PC-9 (cell line): Measurements from ENCODE around the gene TSEN34. TPM values are rescaled to one million over a fixed set of nuclear protein-coding genes. Genes with fewer than 3 reads are reported as not detected.

Experiments used
- BruUV-seq: library from RNA; stranded (reverse); fragments of 400-500 nt; replicated peaks from 2 replicates; lab custom pipeline; 2021; lab: Mats Ljungman, UMichigan
- CTCF ChIA-PET: fragments of 300-600 bp; sonication (Branson Sonifier 250); formaldehyde crosslinking; loops from one replicate; lab custom pipeline; 2022; ENCODE audit warnings: antibody characterized with exemption; lab: Charles Lee
- POLR2A ChIA-PET: fragments of 300-600 bp; sonication (Branson Sonifier 250); formaldehyde crosslinking; loops from one replicate; lab custom pipeline; 2022; ENCODE audit warnings: antibody characterized with exemption; ENCODE audit not compliant: unreplicated experiment; lab: Charles Lee
- DNase-seq, 2 experiments: peaks; one replicate each; pipeline versions ENCODE4 v3.0.0 to v3.0.0-alpha.2; 2015 to 2022; ENCODE audit warnings: mixed read lengths in 1 of 2
- H2AFZ ChIP-seq: fragments of 200-600 bp; sonication (generic); 2 replicates; pipeline ENCODE4 v1.8.1; 2017; ENCODE audit warnings: antibody characterized with exemption
- H3F3A ChIP-seq: fragments of 200-600 bp; sonication (generic); 2 replicates; pipeline ENCODE4 v1.8.1; 2017; ENCODE audit warnings: antibody characterized with exemption, mild to moderate bottlenecking, low read depth; ENCODE audit not compliant: insufficient read depth
- H3K27ac ChIP-seq: fragments of 200-600 bp; sonication (generic); 2 replicates; pipeline ENCODE4 v1.6.1; 2016; ENCODE audit warnings: mixed run types
- H3K27me3 ChIP-seq: fragments of 200-600 bp; sonication (generic); 2 replicates; pipeline ENCODE4 v1.6.1; 2016; ENCODE audit warnings: low read depth, mixed run types; ENCODE audit not compliant: insufficient read depth
- H3K36me3 ChIP-seq: fragments of 200-600 bp; sonication (generic); 2 replicates; pipeline ENCODE4 v1.6.1; 2016; ENCODE audit warnings: low read depth, mixed run types
- H3K4me1 ChIP-seq: fragments of 200-600 bp; sonication (generic); replicated peaks from 2 replicates; pipeline ENCODE4 v1.6.1; 2016; ENCODE audit warnings: mixed run types; ENCODE audit not compliant: insufficient read depth
- H3K4me2 ChIP-seq: fragments of 200-600 bp; sonication (generic); 2 replicates; pipeline ENCODE4 v1.6.1; 2017; ENCODE audit warnings: mixed run types
- H3K4me3 ChIP-seq: fragments of 200-600 bp; sonication (generic); 2 replicates; pipeline ENCODE4 v1.6.1; 2016; ENCODE audit warnings: mixed run types
- H3K79me2 ChIP-seq: fragments of 200-600 bp; sonication (generic); 2 replicates; pipeline ENCODE4 v1.6.1; 2017; ENCODE audit warnings: low read depth, mixed run types
- H3K9me2 ChIP-seq: fragments of 200-600 bp; sonication (generic); 2 replicates; pipeline ENCODE4 v1.8.1; 2017; ENCODE audit warnings: mild to moderate bottlenecking; ENCODE audit not compliant: insufficient read depth
- H3K9me3 ChIP-seq: fragments of 200-600 bp; sonication (generic); 2 replicates; pipeline ENCODE4 v1.8.1; 2016; ENCODE audit warnings: low read depth; ENCODE audit not compliant: insufficient read depth
- H4K20me1 ChIP-seq: fragments of 200-600 bp; sonication (generic); 2 replicates; pipeline ENCODE4 v1.8.1; 2017; ENCODE audit not compliant: insufficient read depth
- EZH2 ChIP-seq: fragments of 200-600 bp; sonication (generic); IDR thresholded peaks from 2 replicates; pipeline ENCODE4 v1.8.0; 2017; ENCODE audit warnings: antibody characterized with exemption, low read depth
- intact Hi-C: fragments of 100-400 bp; cut with micrococcal nuclease; formaldehyde crosslinking; loops from one replicate; pipeline ENCODE4 v1.10.0; 2022; ENCODE audit not compliant: unreplicated experiment
- total RNA-seq: library from RNA; stranded (reverse); gene quantifications from 2 replicates; pipeline ENCODE4 v1.2.3, GENCODE V29; 2021
- TF ChIP-seq, protein P1 (sequence below): fragments of 200-600 bp; sonication (generic); conservative IDR thresholded peaks from 2 replicates; pipeline ENCODE4 v1.6.1; 2017; ENCODE audit warnings: mixed run types, antibody characterized with exemption, mild to moderate bottlenecking, moderate library complexity

The TSEN34 gene
- total RNA-seq, 1 experiment from 2014 or later: 134 TPM

DNA sequence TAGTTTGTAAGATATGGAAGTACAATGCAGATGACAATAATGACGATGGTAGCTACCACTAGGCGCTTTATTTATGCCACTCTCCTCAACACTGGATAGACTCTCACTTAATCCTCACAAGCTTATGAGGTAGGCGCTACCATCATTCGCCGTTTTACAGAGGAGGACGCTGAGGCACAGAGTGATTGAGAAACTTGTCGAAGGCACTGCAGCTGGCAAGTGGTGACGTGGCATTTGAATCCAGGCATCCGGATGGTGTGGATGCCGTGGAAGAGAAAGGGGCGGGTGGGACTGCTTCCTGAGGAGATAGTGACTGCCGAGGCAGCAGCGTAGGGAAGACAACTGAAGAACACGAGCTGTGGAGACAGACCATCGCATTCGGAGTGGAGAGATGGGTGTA is 8.3 kb downstream of the TSEN34 start:
- POLR2A ChIA-PET: interaction anchor here (1.2 kb wide), 1 partner anchor 10 kb away, joined by 3 read pairs; the partner anchor contains the start of gene MBOAT7
- Histone ChIP-seq H3F3A (peaks cover 44% of the 10 kb centered on the region), H3K27ac (no peak overlapping the region), H2AFZ (no peak overlapping the region), H3K4me3 (no peak overlapping the region), H3K9me3 (no peaks in the 10 kb centered on the region), H4K20me1 (peaks cover 34% of the 10 kb centered on the region), H3K27me3 (no peaks in the 10 kb centered on the region), H3K36me3 (peaks cover 36% of the 10 kb centered on the region), H3K79me2 (peaks cover 37% of the 10 kb centered on the region), H3K9me2 (no peaks in the 10 kb centered on the region), H3K4me1 (peaks cover 28% of the 10 kb centered on the region), H3K4me2 (peak overlapping the region; percentile 94; the same call in 1 of the 2 replicates)
- TF ChIP-seq, protein P1, sequence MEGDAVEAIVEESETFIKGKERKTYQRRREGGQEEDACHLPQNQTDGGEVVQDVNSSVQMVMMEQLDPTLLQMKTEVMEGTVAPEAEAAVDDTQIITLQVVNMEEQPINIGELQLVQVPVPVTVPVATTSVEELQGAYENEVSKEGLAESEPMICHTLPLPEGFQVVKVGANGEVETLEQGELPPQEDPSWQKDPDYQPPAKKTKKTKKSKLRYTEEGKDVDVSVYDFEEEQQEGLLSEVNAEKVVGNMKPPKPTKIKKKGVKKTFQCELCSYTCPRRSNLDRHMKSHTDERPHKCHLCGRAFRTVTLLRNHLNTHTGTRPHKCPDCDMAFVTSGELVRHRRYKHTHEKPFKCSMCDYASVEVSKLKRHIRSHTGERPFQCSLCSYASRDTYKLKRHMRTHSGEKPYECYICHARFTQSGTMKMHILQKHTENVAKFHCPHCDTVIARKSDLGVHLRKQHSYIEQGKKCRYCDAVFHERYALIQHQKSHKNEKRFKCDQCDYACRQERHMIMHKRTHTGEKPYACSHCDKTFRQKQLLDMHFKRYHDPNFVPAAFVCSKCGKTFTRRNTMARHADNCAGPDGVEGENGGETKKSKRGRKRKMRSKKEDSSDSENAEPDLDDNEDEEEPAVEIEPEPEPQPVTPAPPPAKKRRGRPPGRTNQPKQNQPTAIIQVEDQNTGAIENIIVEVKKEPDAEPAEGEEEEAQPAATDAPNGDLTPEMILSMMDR: no peak
- no peak for TF ChIP-seq EZH2
- no TSS peak for BruUV-seq
- CTCF ChIA-PET: interaction anchor here (0.6 kb wide), 2 partner anchors 26 to 104 kb away, joined by 4 to 5 read pairs; partner anchors contain the start of gene TMC4
- intact Hi-C loops: no loop called here
- DNase-seq: no peak

DNA sequence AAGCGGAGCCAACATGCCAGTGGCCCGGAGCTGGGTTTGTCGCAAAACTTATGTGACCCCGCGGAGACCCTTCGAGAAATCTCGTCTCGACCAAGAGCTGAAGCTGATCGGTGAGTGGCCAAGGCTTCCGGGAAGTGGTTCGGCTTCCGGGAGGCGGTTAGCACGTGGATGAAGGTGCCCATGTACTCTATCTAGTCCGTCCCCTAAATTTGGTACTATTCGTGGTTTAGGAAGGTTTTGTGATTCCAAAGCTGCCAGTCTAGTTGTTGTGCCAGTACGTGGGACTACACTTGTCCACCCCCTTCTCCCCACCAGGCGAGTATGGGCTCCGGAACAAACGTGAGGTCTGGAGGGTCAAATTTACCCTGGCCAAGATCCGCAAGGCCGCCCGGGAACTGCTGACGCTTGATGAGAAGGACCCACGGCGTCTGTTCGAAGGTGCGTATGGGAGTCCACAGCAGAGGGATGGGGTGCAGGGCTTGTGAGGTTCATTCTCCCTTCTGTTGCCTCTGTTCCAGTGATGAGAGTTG is 10.1 kb downstream of the TSEN34 start:
- TSS peak; percentile 45 for BruUV-seq
- H3F3A ChIP-seq: peaks cover 62% of the 10 kb centered on the region
- no peaks in the 10 kb centered on the region for H3K27me3 ChIP-seq
- ChIA-PET CTCF (no interaction called here), POLR2A (interaction anchor here (0.9 to 2.5 kb wide), 3 partner anchors 12 to 64 kb away, joined by 5 to 14 read pairs (median 6); partner anchors contain the start of genes CNOT3 and MBOAT7)
- peaks cover 55% of the 10 kb centered on the region for H3K79me2 ChIP-seq
- no peaks in the 10 kb centered on the region for H3K9me3 ChIP-seq
- peak overlapping the region; percentile 94 for H3K4me2 ChIP-seq
- H3K9me2 ChIP-seq: no peaks in the 10 kb centered on the region
- peaks cover 52% of the 10 kb centered on the region for H4K20me1 ChIP-seq
- TF ChIP-seq, protein P1: no peak
- no peak for TF ChIP-seq EZH2
- peak overlapping the region; percentile 82 for H3K4me3 ChIP-seq
- no peak for DNase-seq
- intact Hi-C loops: no loop called here
- peaks cover 52% of the 10 kb centered on the region for H3K36me3 ChIP-seq
- H3K4me1 ChIP-seq: peaks cover 40% of the 10 kb centered on the region
- peak overlapping the region; percentile 85 for H3K27ac ChIP-seq
- H2AFZ ChIP-seq: no peak overlapping the region

DNA sequence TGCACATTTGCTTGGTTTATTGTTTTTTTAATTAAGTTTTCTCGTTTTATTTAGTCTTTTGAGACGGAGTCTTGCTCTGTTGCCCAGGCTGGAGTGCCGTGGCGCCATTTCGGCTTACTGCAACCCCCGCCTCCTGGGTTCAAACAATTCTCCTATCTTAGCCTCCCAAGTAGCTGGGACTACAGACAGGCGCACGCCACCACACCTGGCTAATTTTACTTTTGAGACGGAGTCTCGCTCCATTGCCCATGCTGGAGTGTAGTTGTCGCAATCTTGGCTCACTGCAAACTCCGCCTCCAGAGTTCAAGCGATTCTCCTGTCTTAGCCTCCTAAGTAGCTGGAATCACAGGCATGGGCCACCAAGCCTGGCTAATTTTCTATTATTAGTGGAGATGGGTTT is 10.9 kb downstream of the TSEN34 start:
- Histone ChIP-seq H3F3A (peaks cover 64% of the 10 kb centered on the region), H3K9me3 (no peaks in the 10 kb centered on the region), H3K9me2 (no peaks in the 10 kb centered on the region), H3K4me1 (peaks cover 40% of the 10 kb centered on the region), H3K27me3 (no peaks in the 10 kb centered on the region), H3K4me2 (peak overlapping the region; percentile 94), H3K4me3 (peak overlapping the region; percentile 82), H4K20me1 (peaks cover 60% of the 10 kb centered on the region), H3K36me3 (peaks cover 60% of the 10 kb centered on the region), H2AFZ (no peak overlapping the region), H3K79me2 (peaks cover 62% of the 10 kb centered on the region), H3K27ac (peak overlapping the region; percentile 85)
- ChIA-PET CTCF (no interaction called here), POLR2A (interaction anchor here (0.6 to 2.5 kb wide), 2 partner anchors 13 to 37 kb away, joined by 4 to 14 read pairs; partner anchors contain the start of gene MBOAT7)
- DNase-seq: no peak
- BruUV-seq: no TSS peak
- no peak for TF ChIP-seq EZH2
- TF ChIP-seq, protein P1: no peak
- intact Hi-C loops: no loop called here
